ENCODE measurements around the gene SGPL1. TPM values are rescaled to one million over a fixed set of nuclear protein-coding genes. Genes with fewer than 3 reads are reported as not detected.

SGPL1 gene
- total and polyA plus RNA-seq, 2 of the 8 experiments (the other 6 are each of a cell fraction or from before 2014, with no cell fraction given): 20.5 to 51.6 TPM

DNA sequence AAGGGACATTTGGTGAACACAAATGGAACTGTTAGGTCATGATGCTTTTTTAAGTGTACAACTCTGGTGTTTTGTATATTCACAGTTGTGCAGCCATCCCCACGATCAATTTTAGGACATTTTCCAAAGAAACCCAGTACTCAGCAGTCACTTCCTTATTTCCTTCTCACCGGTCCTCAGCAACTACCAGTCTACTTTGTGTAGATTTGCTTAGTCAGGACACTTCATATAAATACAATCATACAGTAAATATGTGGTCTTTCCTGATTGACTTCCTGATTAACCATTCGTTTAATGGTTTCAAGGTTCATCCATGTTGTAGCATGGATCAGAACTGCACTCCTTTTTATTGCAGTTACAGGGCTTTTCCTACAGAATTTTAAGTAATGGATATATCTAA lies 14.4 kb downstream of the SGPL1 start:
- Histone ChIP-seq H2BK15ac (ENCODE audit: low read length) (no peak overlapping the region), H4K8ac (ENCODE audit: extremely low read depth, insufficient read depth, low read length) (no peak overlapping the region), H3K14ac (ENCODE audit: insufficient read length) (no peak overlapping the region), H3K4me1 (replicated peaks in 1 of 4; ENCODE audit: control insufficient read depth in 3 of 4, insufficient read depth in 4 of 4, low read length in 3 of 4) (no peaks in the 10 kb centered on the region), H2BK120ac (replicated peaks; ENCODE audit: low read depth, low read length) (no peak overlapping the region), H3K4ac (replicated peaks; ENCODE audit: insufficient read length, low read depth, low read length) (no peak overlapping the region), H3K79me2 (ENCODE audit: control insufficient read depth in 1 of 2, insufficient read depth in 2 of 2, low read length in 2 of 2) (peaks cover 0 to 71% of the 10 kb centered on the region in 2 experiments; a peak in 3 of 4 replicates), H3K23me2 (ENCODE audit: low read depth, low read length) (no peaks in the 10 kb centered on the region), H3K9me3 (ENCODE audit: insufficient read depth in 2 of 2, low read depth in 1 of 2, low read length in 1 of 2) (no peaks in the 10 kb centered on the region), H4K5ac (ENCODE audit: insufficient read length, low read depth, low read length) (no peak overlapping the region), H3K36me3 (ENCODE audit: control insufficient read depth in 2 of 4, insufficient read depth in 4 of 4, low read length in 3 of 4) (peaks cover 0 to 13% (median 1%) of the 10 kb centered on the region in 4 experiments; a peak in 2 of 8 replicates), H3K56ac (replicated peaks; ENCODE audit: insufficient read length, low read depth, low read length) (no peak overlapping the region), H2BK12ac (ENCODE audit: low read depth, low read length) (no peak overlapping the region), H2BK5ac (ENCODE audit: low read depth, low read length) (no peak overlapping the region), H2AK5ac (ENCODE audit: low read depth, low read length) (no peak overlapping the region), H3K23ac (ENCODE audit: insufficient read length) (no peak overlapping the region), H3K4me3 (ENCODE audit: extremely low read depth in 1 of 4, insufficient read depth in 2 of 4, low read depth in 3 of 4, low read length in 4 of 4) (no peak overlapping the region), H2BK20ac (ENCODE audit: low read length) (no peak overlapping the region), H2AFZ (ENCODE audit: low read length) (no peak overlapping the region), H3K27ac (ENCODE audit: low read depth, low read length) (no peak overlapping the region), H3K79me1 (ENCODE audit: low read depth, low read length) (peaks cover 11% of the 10 kb centered on the region; the same call in 1 of the 2 replicates), H3K4me2 (ENCODE audit: insufficient read depth in 1 of 2, low read depth in 2 of 2, low read length in 2 of 2) (no peak overlapping the region), H4K91ac (replicated peaks; ENCODE audit: insufficient read length, low read length) (no peak overlapping the region), H3K9ac (replicated peaks in 1 of 4; ENCODE audit: extremely low read depth in 1 of 4, low read depth in 3 of 4, low read length in 3 of 4) (no peak overlapping the region), H4K20me1 (replicated peaks in 1 of 2; ENCODE audit: control insufficient read depth in 1 of 2, insufficient read depth in 2 of 2, low read length in 2 of 2) (peaks cover 2 to 14% of the 10 kb centered on the region in 2 experiments), H3K27me3 (replicated peaks in 1 of 4; ENCODE audit: control insufficient read depth in 3 of 4, extremely low read depth in 1 of 4, insufficient read depth in 3 of 4, low read length in 3 of 4) (no peaks in the 10 kb centered on the region), H3K18ac (ENCODE audit: extremely low read depth, low read length) (no peak overlapping the region)
- FAIRE-seq (no peak), DNase-seq (ENCODE audit: low read depth in 1 of 2, low spot score in 2 of 2) (no peak)
- CTCF ChIA-PET (ENCODE audit: partially characterized antibody): interaction anchor here (1.4 kb wide), 1 partner anchor 8 kb away, joined by 3 read pairs; no protein-coding TSS in a partner anchor
- 74% methylated on average over 3 of the region's 3 CpGs; no CpG with 5 or more reads in 1 of the 2 experiments for WGBS, 2 experiments (ENCODE audit: extremely low coverage in 1 of 2, insufficient coverage in 1 of 2, insufficient read length in 1 of 2, insufficient replicate concordance in 2 of 2, low coverage in 1 of 2, low lambda C conversion rate in 2 of 2, missing lambda C conversion rate in 1 of 2)
- POLR2A ChIA-PET (ENCODE audit: partially characterized antibody): no interaction called here
- TF ChIP-seq JUND (IDR thresholded peaks at IDR 0.05; ENCODE audit: low read length): no peak
- TF ChIP-seq, protein P1, sequence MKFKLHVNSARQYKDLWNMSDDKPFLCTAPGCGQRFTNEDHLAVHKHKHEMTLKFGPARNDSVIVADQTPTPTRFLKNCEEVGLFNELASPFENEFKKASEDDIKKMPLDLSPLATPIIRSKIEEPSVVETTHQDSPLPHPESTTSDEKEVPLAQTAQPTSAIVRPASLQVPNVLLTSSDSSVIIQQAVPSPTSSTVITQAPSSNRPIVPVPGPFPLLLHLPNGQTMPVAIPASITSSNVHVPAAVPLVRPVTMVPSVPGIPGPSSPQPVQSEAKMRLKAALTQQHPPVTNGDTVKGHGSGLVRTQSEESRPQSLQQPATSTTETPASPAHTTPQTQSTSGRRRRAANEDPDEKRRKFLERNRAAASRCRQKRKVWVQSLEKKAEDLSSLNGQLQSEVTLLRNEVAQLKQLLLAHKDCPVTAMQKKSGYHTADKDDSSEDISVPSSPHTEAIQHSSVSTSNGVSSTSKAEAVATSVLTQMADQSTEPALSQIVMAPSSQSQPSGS (IDR thresholded peaks at IDR 0.05; ENCODE audit: low read length): no peak
- no peak for TF ChIP-seq PHF8 (conservative IDR thresholded peaks at IDR 0.05; ENCODE audit: low read depth, low read length)
- TF ChIP-seq POLR2A (IDR thresholded peaks at IDR 0.05; ENCODE audit: control extremely low read depth in 1 of 2, low read depth in 2 of 2, low read length in 2 of 2): no peak
- no peak for TF ChIP-seq SP1 (IDR thresholded peaks at IDR 0.05; ENCODE audit: low read depth, low read length)
- TF ChIP-seq CREB1 (IDR thresholded peaks at IDR 0.05): no peak
- TF ChIP-seq NRF1 (IDR thresholded peaks at IDR 0.05; ENCODE audit: low read depth, low read length): no peak
- no peak for TF ChIP-seq TAF1 (IDR thresholded peaks at IDR 0.05; ENCODE audit: low read depth, low read length)
- no peak for TF ChIP-seq YY1 (IDR thresholded peaks at IDR 0.05; ENCODE audit: low read depth, low read length)
- TF ChIP-seq EZH2 (IDR thresholded peaks at IDR 0.05; ENCODE audit: low read depth, low read length, severe bottlenecking): no peak
- TF ChIP-seq, protein P2, sequence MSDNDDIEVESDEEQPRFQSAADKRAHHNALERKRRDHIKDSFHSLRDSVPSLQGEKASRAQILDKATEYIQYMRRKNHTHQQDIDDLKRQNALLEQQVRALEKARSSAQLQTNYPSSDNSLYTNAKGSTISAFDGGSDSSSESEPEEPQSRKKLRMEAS (IDR thresholded peaks at IDR 0.05): no peak
- no peak for TF ChIP-seq SIN3A (conservative IDR thresholded peaks at IDR 0.05 in 1 of 2, IDR thresholded peaks at IDR 0.05 in 1 of 2; ENCODE audit: low read depth in 1 of 2, low read length in 2 of 2)
- no peak for TF ChIP-seq GTF2F1 (IDR thresholded peaks at IDR 0.05; ENCODE audit: borderline replicate concordance, low read depth, low read length)
